HT-29 (cell line): ENCODE measurements around the gene IL6ST. TPM values are rescaled to one million over a fixed set of nuclear protein-coding genes. Genes with fewer than 3 reads are reported as not detected.
"Not testable (repeated sequence)": the region's sequence is repeated elsewhere in the genome, so short reads cannot be mapped to it uniquely, and the experiment has no call there.

ENCODE experiments used
- DNase-seq: peaks from one replicate; pipeline ENCODE4 v3.0.0-alpha.2; 2015; ENCODE audit warnings: low spot score
- total RNA-seq: library from RNA; depleted of rRNA; stranded (reverse); fragments of >200 nt; shearing (Covaris generic); gene quantifications from 2 replicates; pipeline ENCODE4 v1.2.3, GENCODE V29; 2014

The IL6ST gene
- total RNA-seq, 1 experiment from 2014 or later, result 17.7 TPM

DNA sequence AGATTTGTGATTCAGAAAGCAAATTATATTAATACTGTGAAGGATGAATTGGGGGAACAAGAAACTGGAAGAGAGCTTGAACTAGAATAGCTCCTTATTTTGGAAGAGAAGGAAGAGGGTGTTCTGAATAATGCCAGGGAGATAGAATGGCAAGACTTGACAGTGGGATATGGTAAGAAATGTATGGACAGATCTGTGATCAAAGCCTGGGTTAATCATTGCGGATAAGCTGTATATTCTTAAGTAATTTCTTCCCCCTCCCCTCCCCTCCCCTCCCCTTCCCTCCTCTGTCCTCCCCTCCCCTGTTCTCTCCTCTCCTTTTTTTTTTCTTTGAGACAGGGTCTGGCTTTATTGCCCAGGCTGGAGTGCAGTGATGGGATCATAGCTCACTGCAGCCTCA, 10.1 kb upstream of the IL6ST start:
- DNase-seq, result no peak

- no peak for DNase-seq
These were observed 8.9 kb upstream of the IL6ST start for GRCh38 chr5:56003679-56004078.

- DNase-seq, result peak; percentile 90
These were observed 8.4 kb upstream of the IL6ST start for GRCh38 chr5:56003179-56003578.

DNA sequence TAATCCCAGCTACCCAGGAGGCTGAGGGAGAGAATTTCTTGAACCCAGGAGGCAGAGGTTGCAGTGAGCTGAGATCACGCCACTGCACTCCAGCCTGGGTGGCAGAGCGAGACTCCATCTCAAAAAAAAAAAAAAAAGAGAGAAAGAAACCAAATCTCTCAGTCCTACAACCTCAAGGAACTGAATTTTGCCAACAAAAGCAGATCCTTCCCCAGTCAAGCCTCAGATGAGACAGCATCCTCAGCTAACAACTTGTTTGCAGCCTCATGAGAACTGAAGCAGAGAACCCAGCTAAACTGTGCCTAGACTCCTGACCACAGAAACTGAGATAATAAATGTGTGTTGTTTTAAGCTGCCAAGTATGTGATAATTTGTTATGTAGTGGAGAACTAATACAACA, 7.5 kb upstream of the IL6ST start:
- DNase-seq, result no peak

DNA sequence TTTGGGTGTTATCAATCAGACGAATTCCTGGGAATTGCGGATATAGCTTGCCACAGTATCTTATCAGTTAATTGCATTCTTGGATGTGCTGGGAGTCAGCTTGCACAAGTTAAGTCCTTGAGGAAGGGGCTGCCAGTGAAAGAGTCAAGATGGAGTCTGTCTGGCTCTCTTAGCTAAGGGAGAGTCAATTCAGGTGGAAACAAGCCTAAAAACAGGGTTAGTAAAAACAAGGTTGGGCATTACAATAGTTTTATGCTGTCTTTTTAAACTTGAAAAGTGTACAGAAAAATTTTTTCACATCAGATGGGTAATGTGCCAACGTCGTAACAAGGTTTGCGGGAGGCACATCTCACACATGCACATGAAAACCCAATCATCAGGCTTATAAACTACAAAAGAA, 5.5 kb upstream of the IL6ST start:
- DNase-seq, result not testable (repeated sequence)

DNA sequence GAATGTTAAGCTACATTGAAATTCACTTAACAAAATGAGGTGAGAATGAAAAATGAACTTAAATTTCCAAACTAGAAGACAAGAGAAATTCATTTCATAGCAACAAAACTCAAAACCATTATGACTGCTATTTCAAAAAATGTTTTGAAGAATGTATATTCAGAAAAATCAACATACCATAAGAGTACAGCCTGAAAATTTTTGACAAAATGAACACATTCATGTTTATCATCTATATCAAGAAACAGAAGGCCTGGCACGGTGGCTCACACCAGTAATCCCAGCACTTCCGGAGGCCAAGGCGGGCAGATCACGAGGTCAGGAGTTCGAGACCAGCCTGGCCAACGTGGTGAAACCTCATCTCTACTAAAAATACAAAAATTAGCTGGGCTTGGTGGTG, 4.2 kb upstream of the IL6ST start:
- DNase-seq, result no peak

DNA sequence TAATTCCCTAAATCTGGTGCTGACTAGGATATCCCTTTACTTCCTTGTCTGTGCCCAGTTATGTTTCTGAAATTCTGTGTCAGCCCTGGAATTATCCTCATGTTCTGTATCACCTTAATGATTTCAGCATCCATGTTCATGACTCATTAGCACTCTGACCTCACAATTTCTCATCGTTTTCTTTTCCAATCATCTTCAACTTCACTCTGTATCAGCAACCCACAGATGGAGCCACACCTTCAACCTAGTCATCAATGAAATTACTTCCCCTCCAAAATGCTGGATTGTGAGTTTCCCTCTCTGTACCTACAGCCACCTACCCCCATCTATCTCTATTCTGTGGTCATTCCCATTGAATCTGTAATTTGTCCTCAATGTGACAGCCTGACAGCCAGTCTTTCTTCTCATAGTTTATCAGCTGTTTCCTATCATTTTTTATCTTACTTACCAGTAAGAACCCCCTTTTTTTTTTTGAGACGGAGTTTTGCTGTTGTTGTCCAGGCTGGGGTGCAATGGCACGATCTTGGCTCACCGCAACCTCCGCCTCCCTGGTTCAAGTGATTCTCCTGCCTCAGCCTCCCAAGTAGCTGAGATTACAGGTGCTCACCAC, 3.1 kb upstream of the IL6ST start:
- no peak for DNase-seq

DNA sequence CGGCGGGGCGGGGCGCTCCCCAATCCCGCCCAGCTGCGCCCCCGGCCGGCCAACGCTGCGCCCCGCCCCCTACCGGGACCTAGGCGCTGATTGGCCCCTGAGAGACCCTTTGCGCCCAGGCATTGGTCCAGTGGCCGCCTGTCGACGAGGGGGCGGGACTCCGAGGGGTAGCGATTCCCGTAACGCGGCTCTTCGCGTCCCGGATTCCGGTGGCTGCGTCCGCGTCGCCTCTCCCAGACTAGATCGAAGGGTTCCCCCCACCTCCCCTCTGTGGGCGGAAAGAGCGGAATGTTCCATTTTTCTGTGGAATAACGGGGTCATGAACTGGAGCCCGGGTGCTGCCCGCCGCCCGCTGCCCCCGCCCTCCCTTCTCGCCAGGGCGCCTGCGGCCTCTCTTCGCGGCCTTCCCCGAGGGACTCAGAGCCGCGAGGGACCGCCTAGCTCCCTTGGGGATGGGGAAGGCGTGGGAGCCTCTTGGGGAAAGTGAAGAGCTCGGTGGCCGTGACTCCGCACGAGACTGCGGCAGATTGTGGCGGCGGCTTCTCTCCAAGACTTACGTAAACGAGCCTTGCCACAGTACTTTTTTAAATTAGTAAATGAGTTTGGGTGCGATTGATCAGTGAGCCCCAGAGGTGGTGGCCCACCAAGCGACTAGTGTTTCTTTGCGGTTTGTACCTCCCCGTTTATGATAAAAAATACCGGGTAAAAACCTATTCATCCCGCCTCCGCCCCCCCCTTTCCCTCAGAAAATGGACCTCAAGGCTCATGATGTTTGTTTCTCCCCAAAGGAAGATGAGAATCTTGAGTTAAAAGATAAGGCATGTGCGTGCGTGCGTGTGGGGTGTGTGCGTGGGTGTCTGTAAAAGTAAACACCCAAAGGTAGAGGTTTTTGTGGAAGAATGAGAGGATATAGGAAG, 493 bp upstream of the IL6ST start:
- peak; percentile 98 for DNase-seq

- peak; percentile 25 for DNase-seq
These were observed 850 bp downstream of the IL6ST start for GRCh38 chr5:55993731-55994494.

GRCh38 chr5:55993013-55993412, 1.8 kb downstream of the IL6ST start:
- no peak for DNase-seq

- no peak for DNase-seq
These were observed 2.8 kb downstream of the IL6ST start for GRCh38 chr5:55991768-55992486.

GRCh38 chr5:55990895-55991294, 3.9 kb downstream of the IL6ST start:
- not testable (repeated sequence) for DNase-seq

- DNase-seq, result no peak
These were observed 4.9 kb downstream of the IL6ST start for GRCh38 chr5:55989860-55990259.

DNA sequence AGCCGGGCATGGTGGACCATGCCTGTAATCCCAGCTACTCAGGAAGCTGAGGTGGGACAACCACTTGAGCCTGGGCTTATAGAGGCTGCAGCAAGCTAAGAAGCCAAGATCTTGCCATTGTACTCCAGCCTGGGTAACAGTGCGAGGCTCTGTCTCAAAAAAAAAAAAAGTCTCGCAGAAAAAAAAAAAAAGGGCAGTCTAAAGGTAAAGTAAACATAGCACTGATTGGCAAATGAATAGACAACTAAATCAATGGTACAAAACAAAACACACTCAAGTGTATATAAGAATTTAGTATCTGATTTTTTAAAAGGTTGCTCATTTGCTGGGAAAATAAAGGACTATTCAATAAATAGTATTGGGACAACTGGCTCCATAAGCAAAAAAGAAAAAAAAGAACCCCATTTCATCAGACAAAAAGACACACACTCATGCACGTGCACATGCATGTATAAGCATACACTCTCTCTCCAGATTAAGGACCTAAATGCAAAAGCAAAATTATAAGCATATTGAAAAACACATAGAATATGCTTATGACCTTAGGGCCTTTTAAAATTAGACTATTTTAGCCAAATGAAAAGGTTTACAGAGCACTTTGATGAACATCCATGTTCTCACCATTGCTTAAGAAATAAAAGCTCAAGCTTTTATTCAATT, 5.7 kb downstream of the IL6ST start:
- DNase-seq, result no peak

DNA sequence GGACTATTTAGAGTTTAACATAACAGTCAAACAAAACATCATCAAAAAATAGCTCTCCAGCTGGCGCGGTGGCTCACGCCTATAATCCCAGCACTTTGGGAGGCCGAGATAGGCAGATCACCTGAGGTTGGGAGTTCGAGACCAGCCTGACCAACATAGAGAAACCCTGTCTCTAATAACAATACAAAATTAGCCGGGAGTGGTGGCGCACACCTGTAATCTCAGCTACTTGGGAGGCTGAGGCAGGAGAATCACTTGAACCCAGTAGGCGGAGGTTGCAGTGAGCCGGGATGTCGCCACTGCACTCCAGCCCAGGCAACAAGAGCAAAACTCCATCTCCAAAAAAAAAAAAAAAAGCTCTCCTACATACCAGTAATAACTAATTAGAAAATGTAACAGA, 6.3 kb downstream of the IL6ST start:
- not testable (repeated sequence) for DNase-seq

GRCh38 chr5:55986931-55987330, 7.8 kb downstream of the IL6ST start:
- DNase-seq, result no peak

DNA sequence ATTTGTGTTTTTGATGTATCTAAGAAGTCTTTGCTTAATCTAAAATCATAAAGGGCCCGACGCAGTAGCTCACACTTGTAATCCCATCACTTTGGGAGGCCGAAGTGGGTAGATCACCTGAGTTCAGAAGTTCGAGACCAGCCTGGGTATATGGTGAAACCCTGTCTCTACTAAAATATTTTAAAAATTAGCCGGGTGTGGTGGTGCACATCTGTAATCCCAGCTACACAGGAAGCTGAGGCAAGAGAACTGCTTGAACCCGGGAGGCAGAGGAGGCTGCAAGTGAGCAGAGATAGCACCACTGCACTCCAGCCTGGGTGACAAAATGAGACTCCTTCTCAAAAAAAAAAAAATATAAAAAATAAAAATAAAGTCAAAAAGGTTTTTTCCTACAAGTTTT, 9.6 kb downstream of the IL6ST start:
- no peak for DNase-seq

DNA sequence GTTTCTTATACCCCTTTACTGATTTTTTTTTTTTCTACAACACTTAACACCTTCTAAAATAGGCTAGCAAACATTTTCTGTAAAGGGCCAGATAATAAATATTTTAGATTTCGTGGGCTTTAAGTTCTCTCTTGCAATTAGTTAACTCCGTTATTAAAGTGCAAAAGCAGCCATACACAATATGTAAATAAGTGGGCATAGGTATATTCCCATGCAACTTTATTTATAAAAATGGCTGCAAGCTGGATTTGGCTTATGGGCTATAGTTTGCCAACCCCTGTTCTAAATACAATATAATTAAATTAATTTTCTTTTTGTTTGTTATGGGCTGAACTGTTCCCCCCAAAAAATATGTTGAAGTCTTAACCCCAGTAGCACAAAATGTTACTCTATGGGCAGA, 10.8 kb downstream of the IL6ST start:
- no peak for DNase-seq

GRCh38 chr5:55982957-55983381, 11.8 kb downstream of the IL6ST start:
- DNase-seq, result peak; percentile 17

DNA sequence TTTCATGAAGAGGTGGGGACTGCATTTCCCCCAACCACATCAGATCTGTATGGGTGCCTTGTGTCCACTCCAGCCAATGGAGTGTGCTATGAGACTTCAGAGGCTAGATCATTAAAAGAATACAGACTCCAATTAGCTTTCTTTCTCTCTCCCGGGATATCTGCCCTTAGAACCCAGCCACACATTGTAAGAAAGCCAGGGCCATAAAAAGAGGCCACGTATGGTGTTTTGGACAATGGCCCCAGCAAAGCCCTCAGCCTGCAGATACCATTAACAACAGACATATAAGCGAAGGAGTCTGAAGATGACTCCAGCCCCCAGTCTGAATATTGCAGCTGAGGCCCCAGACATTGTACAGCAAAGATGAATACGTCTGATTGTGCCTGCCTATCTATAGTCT, 21.5 kb downstream of the IL6ST start:
- DNase-seq, result no peak

- no peak for DNase-seq
These were observed 24.8 kb downstream of the IL6ST start for GRCh38 chr5:55969956-55970355.
